Keratinocyte (primary cell): Measurements from ENCODE around the gene SPEF1. TPM values are rescaled to one million over a fixed set of nuclear protein-coding genes. Genes with fewer than 3 reads are reported as not detected.

Source experiments
- DNase-seq: peaks from one replicate; pipeline ENCODE4 v3.0.0-alpha.2; 2011; ENCODE audit warnings: low read depth, missing footprints, low spot score
- FAIRE-seq: peaks from 2 replicates; lab custom pipeline; 2011; peaks lifted over from hg19 to GRCh38; lab: Jason Lieb, UNC
- H2AFZ ChIP-seq: 2 replicates; pipeline ENCODE4 v1.6.0; 2012; ENCODE audit warnings: low read length, control low read depth, inconsistent platforms; ENCODE audit not compliant: control insufficient read depth
- H3K27ac ChIP-seq: 2 replicates; pipeline ENCODE4 v1.5.1; 2011; ENCODE audit warnings: low read length; ENCODE audit not compliant: control insufficient read depth, insufficient read depth
- H3K27me3 ChIP-seq: 3 replicates; pipeline ENCODE4 v1.6.0; 2011; ENCODE audit warnings: low read length; ENCODE audit not compliant: control insufficient read depth, insufficient read depth; ENCODE audit errors: extremely low read depth
- H3K36me3 ChIP-seq, 2 experiments: 2 replicates in 1 of 2; 3 replicates in 1 of 2; pipeline ENCODE4 v1.5.1; 2011; ENCODE audit warnings: low read length in 2 of 2, mild to moderate bottlenecking in 1 of 2; ENCODE audit not compliant: control insufficient read depth in 2 of 2, insufficient read depth in 2 of 2; ENCODE audit errors: extremely low read depth in 1 of 2
- H3K4me1 ChIP-seq: 3 replicates; pipeline ENCODE4 v1.5.1; 2011; ENCODE audit warnings: low read length; ENCODE audit not compliant: control insufficient read depth, insufficient read depth; ENCODE audit errors: extremely low read depth
- H3K4me2 ChIP-seq: 3 replicates; pipeline ENCODE4 v1.6.0; 2011; ENCODE audit warnings: low read depth, low read length; ENCODE audit not compliant: control insufficient read depth, insufficient read depth; ENCODE audit errors: extremely low read depth
- H3K4me3 ChIP-seq, 3 experiments: fragments of 200-600 bp in 1 of 3; sonication (generic) in 1 of 3; 2 replicates in 2 of 3; 3 replicates in 1 of 3; pipeline ENCODE4 v1.5.1; 2011 to 2016; ENCODE audit warnings: low read length in 3 of 3, mild to moderate bottlenecking in 3 of 3, control low read depth in 2 of 3, inconsistent platforms in 1 of 3, low read depth in 1 of 3, mixed read lengths in 1 of 3, mixed run types in 1 of 3, moderate library complexity in 1 of 3; ENCODE audit not compliant: control insufficient read depth in 2 of 3, insufficient read depth in 2 of 3; ENCODE audit errors: extremely low read depth in 1 of 3
- H3K79me2 ChIP-seq: 2 replicates; pipeline ENCODE4 v1.6.0; 2012; ENCODE audit warnings: low read length; ENCODE audit not compliant: control insufficient read depth, insufficient read depth
- H3K9ac ChIP-seq: 3 replicates; pipeline ENCODE4 v1.6.0; 2011; ENCODE audit warnings: low read length; ENCODE audit not compliant: control insufficient read depth, insufficient read depth; ENCODE audit errors: extremely low read depth
- H3K9me1 ChIP-seq: 3 replicates; pipeline ENCODE4 v1.6.0; 2011; ENCODE audit warnings: low read length; ENCODE audit not compliant: control insufficient read depth, insufficient read depth; ENCODE audit errors: extremely low read depth
- H3K9me3 ChIP-seq: 2 replicates; pipeline ENCODE4 v1.5.1; 2012; ENCODE audit warnings: low read depth, low read length; ENCODE audit not compliant: control insufficient read depth
- H4K20me1 ChIP-seq: 3 replicates; pipeline ENCODE4 v1.6.0; 2011; ENCODE audit warnings: low read length; ENCODE audit not compliant: control insufficient read depth, insufficient read depth; ENCODE audit errors: extremely low read depth
- EZH2 ChIP-seq: IDR thresholded peaks from one replicate; pipeline ENCODE4 v1.6.1; 2012; ENCODE audit warnings: inconsistent platforms, mild to moderate bottlenecking, low read length, moderate library complexity
- dilution Hi-C: fragments of 300-500 bp; cut with MboI; formaldehyde crosslinking; loops from one replicate; pipeline ENCODE4 v1.7.0; 2020; ENCODE audit warnings: low sequenced_read_pairs; ENCODE audit not compliant: extremely low pct_ligation_motif_present
- polyA plus RNA-seq, 5 experiments: library from polyadenylated mRNA; depleted of rRNA in 3 of 5; stranded (reverse) in 3 of 5; stranded (forward) in 1 of 5; unstranded in 1 of 5; fragments of >200 nt; gene quantifications; 1 replicate in 1 of 5; 2 replicates in 3 of 5; 3 replicates in 1 of 5; pipeline versions ENCODE4 v1.2.1 to v1.2.3, GENCODE V29; 2011 to 2012; ENCODE audit warnings: missing spikeins in 2 of 5, low read depth in 1 of 5, low replicate concordance in 1 of 5
- TF ChIP-seq, protein P1 (sequence below), 3 experiments: IDR thresholded peaks in 1 of 3; conservative IDR thresholded peaks in 1 of 3; optimal IDR thresholded peaks in 1 of 3; 2 replicates in 2 of 3; 3 replicates in 1 of 3; pipeline versions ENCODE3 to v1.5.1; 2011; ENCODE audit warnings: low read length in 3 of 3, mild to moderate bottlenecking in 3 of 3, moderate library complexity in 2 of 3, control low read depth in 1 of 3, inconsistent platforms in 1 of 3; ENCODE audit not compliant: insufficient read depth in 2 of 3; ENCODE audit errors: extremely low read depth in 1 of 3

The SPEF1 gene
- polyA plus RNA-seq, 1 donor (not counting 4 experiments of a cell fraction or from before 2014, with no cell fraction given): 0.07 TPM

DNA sequence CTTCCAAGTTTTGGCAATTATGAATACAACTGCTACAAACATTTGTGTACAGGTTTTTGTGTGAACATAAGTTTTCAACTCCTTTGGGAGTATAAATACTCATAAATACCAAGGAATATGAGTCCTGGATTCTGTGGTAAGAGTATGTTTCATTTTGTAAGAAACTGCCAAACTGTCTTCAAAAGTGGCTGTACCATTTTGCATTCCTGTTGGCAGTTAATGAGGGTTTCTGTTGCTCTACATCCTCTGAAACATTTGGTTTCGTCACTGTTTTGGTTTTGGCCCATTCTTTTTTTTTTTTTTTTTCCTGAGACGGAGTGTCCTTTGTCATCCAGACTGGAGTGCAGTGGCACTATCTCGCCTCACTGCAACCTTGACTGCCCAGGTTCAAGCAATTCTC, 47.5 kb upstream of the SPEF1 start:
- no peaks in the 10 kb centered on the region for H3K27me3 ChIP-seq
- H3K9me1 ChIP-seq: no peaks in the 10 kb centered on the region
- H3K27ac ChIP-seq: no peak overlapping the region
- peaks cover 5 to 7% of the 10 kb centered on the region in 2 experiments for H3K36me3 ChIP-seq
- no peaks in the 10 kb centered on the region for H3K9me3 ChIP-seq
- no peak overlapping the region for H2AFZ ChIP-seq
- H3K4me2 ChIP-seq: no peak overlapping the region
- dilution Hi-C loops: no loop called here
- FAIRE-seq (no peak), DNase-seq (no peak)
- H4K20me1 ChIP-seq: no peaks in the 10 kb centered on the region
- H3K79me2 ChIP-seq: no peaks in the 10 kb centered on the region
- no peak overlapping the region for H3K4me3 ChIP-seq
- TF ChIP-seq, protein P1, sequence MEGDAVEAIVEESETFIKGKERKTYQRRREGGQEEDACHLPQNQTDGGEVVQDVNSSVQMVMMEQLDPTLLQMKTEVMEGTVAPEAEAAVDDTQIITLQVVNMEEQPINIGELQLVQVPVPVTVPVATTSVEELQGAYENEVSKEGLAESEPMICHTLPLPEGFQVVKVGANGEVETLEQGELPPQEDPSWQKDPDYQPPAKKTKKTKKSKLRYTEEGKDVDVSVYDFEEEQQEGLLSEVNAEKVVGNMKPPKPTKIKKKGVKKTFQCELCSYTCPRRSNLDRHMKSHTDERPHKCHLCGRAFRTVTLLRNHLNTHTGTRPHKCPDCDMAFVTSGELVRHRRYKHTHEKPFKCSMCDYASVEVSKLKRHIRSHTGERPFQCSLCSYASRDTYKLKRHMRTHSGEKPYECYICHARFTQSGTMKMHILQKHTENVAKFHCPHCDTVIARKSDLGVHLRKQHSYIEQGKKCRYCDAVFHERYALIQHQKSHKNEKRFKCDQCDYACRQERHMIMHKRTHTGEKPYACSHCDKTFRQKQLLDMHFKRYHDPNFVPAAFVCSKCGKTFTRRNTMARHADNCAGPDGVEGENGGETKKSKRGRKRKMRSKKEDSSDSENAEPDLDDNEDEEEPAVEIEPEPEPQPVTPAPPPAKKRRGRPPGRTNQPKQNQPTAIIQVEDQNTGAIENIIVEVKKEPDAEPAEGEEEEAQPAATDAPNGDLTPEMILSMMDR (optimal IDR thresholded peaks at IDR 0.05 in 1 of 3, IDR thresholded peaks at IDR 0.05 in 1 of 3, conservative IDR thresholded peaks at IDR 0.05 in 1 of 3; ENCODE audit: extremely low read depth in 1 of 3, insufficient read depth in 2 of 3, low read length in 3 of 3): no peak
- TF ChIP-seq EZH2: no peak
- H3K9ac ChIP-seq: no peak overlapping the region
- no peaks in the 10 kb centered on the region for H3K4me1 ChIP-seq

DNA sequence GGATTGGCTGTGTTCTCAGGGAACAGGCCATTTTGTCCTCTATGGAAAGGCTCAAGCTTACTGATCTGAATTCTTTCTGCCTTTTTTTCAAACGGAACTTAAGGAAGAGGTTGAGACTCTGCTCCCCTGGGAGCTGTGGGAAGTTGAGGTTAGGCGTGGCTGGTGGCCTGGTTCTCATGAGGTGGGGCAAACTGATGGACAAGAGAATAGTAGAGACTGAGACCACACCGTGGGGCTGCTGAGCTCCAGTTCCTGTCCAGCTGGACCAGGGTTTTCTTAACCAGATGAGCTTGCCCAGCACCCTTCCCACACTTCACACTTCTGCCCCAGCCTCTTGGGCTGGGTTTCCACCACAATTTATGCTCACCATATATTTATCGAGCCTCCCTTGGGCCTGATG, 45.2 kb upstream of the SPEF1 start:
- FAIRE-seq: no peak
- dilution Hi-C loops: no loop called here
- peaks cover 12 to 17% of the 10 kb centered on the region in 2 experiments for H3K36me3 ChIP-seq

More for the DNA sequence above, 45.2 kb upstream of the SPEF1 start:
- H3K27ac ChIP-seq: no peak overlapping the region
- H4K20me1 ChIP-seq: no peaks in the 10 kb centered on the region
- H3K4me2 ChIP-seq: no peak overlapping the region
- H3K4me3 ChIP-seq: no peak overlapping the region
- no peaks in the 10 kb centered on the region for H3K9me1 ChIP-seq
- no peaks in the 10 kb centered on the region for H3K27me3 ChIP-seq
- H3K79me2 ChIP-seq: peaks cover 5% of the 10 kb centered on the region
- H3K9ac ChIP-seq: no peak overlapping the region
- no peak overlapping the region for H2AFZ ChIP-seq
- H3K4me1 ChIP-seq: peaks cover 3% of the 10 kb centered on the region
- DNase-seq: no peak
- H3K9me3 ChIP-seq: no peaks in the 10 kb centered on the region
- TF ChIP-seq EZH2: no peak
- TF ChIP-seq, protein P1 (optimal IDR thresholded peaks at IDR 0.05 in 1 of 3, IDR thresholded peaks at IDR 0.05 in 1 of 3, conservative IDR thresholded peaks at IDR 0.05 in 1 of 3; ENCODE audit: extremely low read depth in 1 of 3, insufficient read depth in 2 of 3, low read length in 3 of 3): no peak
